ENCODE results near the gene XPA. TPM values are rescaled to one million over a fixed set of nuclear protein-coding genes. Genes with fewer than 3 reads are reported as not detected.
"Not testable (repeated sequence)": the region's sequence is repeated elsewhere in the genome, so short reads cannot be mapped to it uniquely, and the experiment has no call there.

Gene XPA
- total RNA-seq (2014; rRNA removed; shearing (Covaris generic)): 9.9 and 10.8 TPM in 2 replicates
- polyA plus RNA-seq (2015; cell fraction: cytosol; rRNA removed): 6.5 and 7.6 TPM in 2 replicates
- polyA plus RNA-seq (2015; cell fraction: nucleus; rRNA removed): 11.4 and 14.0 TPM in 2 replicates

GRCh38 chr9:97696803-97697601, at the start of gene XPA:
Gene XPA (minus strand): TSS chr9:97697340. CDS start chr9:97697292, 48 bp downstream.
- DNase-seq (ENCODE audit: low read depth, low spot score): peak; percentile 97
- in situ Hi-C loops (cut with HindIII; ENCODE audit: low pct_unique_long_range_greater_than_20kb, low sequenced_read_pairs): no loop called here

- in situ Hi-C loops (cut with HindIII; ENCODE audit: low pct_unique_long_range_greater_than_20kb, low sequenced_read_pairs): no loop called here
- peak; percentile 7 for DNase-seq (ENCODE audit: low read depth, low spot score)
Measured at GRCh38 chr9:97744710-97745708, 47.9 kb upstream of the XPA start.

GRCh38 chr9:97744025-97744424, 46.9 kb upstream of the XPA start:
- in situ Hi-C loops (cut with HindIII; ENCODE audit: low pct_unique_long_range_greater_than_20kb, low sequenced_read_pairs); DNase-seq (ENCODE audit: low read depth, low spot score): not testable (repeated sequence)

GRCh38 chr9:97742545-97742944, 45.4 kb upstream of the XPA start:
- in situ Hi-C loops (cut with HindIII; ENCODE audit: low pct_unique_long_range_greater_than_20kb, low sequenced_read_pairs): no loop called here
- no peak for DNase-seq (ENCODE audit: low read depth, low spot score)

- in situ Hi-C loops (cut with HindIII; ENCODE audit: low pct_unique_long_range_greater_than_20kb, low sequenced_read_pairs): no loop called here
- no peak for DNase-seq (ENCODE audit: low read depth, low spot score)
Measured at GRCh38 chr9:97741947-97742346, 44.8 kb upstream of the XPA start.

- DNase-seq (ENCODE audit: low read depth, low spot score): no peak
- in situ Hi-C loops (cut with HindIII; ENCODE audit: low pct_unique_long_range_greater_than_20kb, low sequenced_read_pairs): no loop called here
Measured at GRCh38 chr9:97740848-97741821, 44.0 kb upstream of the XPA start.

- DNase-seq (ENCODE audit: low read depth, low spot score): peak; percentile 55
- in situ Hi-C loops (cut with HindIII; ENCODE audit: low pct_unique_long_range_greater_than_20kb, low sequenced_read_pairs): no loop called here
Measured at GRCh38 chr9:97737429-97737828, 40.3 kb upstream of the XPA start.

GRCh38 chr9:97735070-97735600, 38.0 kb upstream of the XPA start:
- in situ Hi-C loops (cut with HindIII; ENCODE audit: low pct_unique_long_range_greater_than_20kb, low sequenced_read_pairs): no loop called here
- DNase-seq (ENCODE audit: low read depth, low spot score): no peak

GRCh38 chr9:97726716-97727115, 29.6 kb upstream of the XPA start:
- in situ Hi-C loops (cut with HindIII; ENCODE audit: low pct_unique_long_range_greater_than_20kb, low sequenced_read_pairs): no loop called here
- DNase-seq (ENCODE audit: low read depth, low spot score): no peak

GRCh38 chr9:97723819-97724218, 26.7 kb upstream of the XPA start:
- DNase-seq (ENCODE audit: low read depth, low spot score): no peak
- in situ Hi-C loops (cut with HindIII; ENCODE audit: low pct_unique_long_range_greater_than_20kb, low sequenced_read_pairs): no loop called here

- in situ Hi-C loops (cut with HindIII; ENCODE audit: low pct_unique_long_range_greater_than_20kb, low sequenced_read_pairs): no loop called here
- DNase-seq (ENCODE audit: low read depth, low spot score): no peak
Measured at GRCh38 chr9:97722331-97722730, 25.2 kb upstream of the XPA start.

- DNase-seq (ENCODE audit: low read depth, low spot score): no peak
- in situ Hi-C loops (cut with HindIII; ENCODE audit: low pct_unique_long_range_greater_than_20kb, low sequenced_read_pairs): no loop called here
Measured at GRCh38 chr9:97721396-97721795, 24.3 kb upstream of the XPA start.

GRCh38 chr9:97717866-97718265, 20.7 kb upstream of the XPA start:
- DNase-seq (ENCODE audit: low read depth, low spot score): no peak
- in situ Hi-C loops (cut with HindIII; ENCODE audit: low pct_unique_long_range_greater_than_20kb, low sequenced_read_pairs): no loop called here

GRCh38 chr9:97714435-97714834, 17.3 kb upstream of the XPA start:
- in situ Hi-C loops (cut with HindIII; ENCODE audit: low pct_unique_long_range_greater_than_20kb, low sequenced_read_pairs): no loop called here
- no peak for DNase-seq (ENCODE audit: low read depth, low spot score)

GRCh38 chr9:97711223-97711626, 14.1 kb upstream of the XPA start:
- in situ Hi-C loops (cut with HindIII; ENCODE audit: low pct_unique_long_range_greater_than_20kb, low sequenced_read_pairs): no loop called here
- DNase-seq (ENCODE audit: low read depth, low spot score): no peak

- in situ Hi-C loops (cut with HindIII; ENCODE audit: low pct_unique_long_range_greater_than_20kb, low sequenced_read_pairs): no loop called here
- peak; percentile 78 for DNase-seq (ENCODE audit: low read depth, low spot score)
Measured at GRCh38 chr9:97710356-97711222, 13.4 kb upstream of the XPA start.

Data from SK-MEL-5 (cell line).